ENCODE results near the gene F2RL1. TPM values are rescaled to one million over a fixed set of nuclear protein-coding genes. Genes with fewer than 3 reads are reported as not detected.
A peak's percentile ranks its signal among the peaks of the same experiment; 100 is the strongest.

The F2RL1 gene
- total and polyA plus RNA-seq, 11 donors: 0.80 to 6.6 (median 1.6) TPM

DNA sequence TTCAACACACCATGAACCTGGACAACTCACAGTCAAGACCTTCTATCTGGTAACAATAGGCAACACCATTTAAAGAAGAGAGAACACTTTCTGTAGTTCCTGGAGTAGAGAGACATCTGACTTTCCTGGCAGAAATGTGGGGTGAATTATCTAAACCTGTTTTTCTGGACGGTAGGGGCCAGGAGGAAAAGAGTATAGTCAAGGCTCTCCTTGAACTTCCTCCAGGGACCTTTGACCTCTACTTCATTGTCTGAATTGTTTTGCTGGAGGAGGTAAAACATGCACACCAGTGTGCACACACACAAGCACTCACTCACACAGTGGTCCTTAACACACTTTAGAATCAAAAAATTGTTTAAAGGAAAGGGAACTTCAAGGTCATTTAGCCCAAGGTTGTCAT is 44.2 kb downstream of the F2RL1 start:
- H3K36me3 ChIP-seq: no peaks in the 10 kb centered on the region
- H3K27me3 ChIP-seq: no peaks in the 10 kb centered on the region
- no peak for DNase-seq
- peaks cover 0 to 26% (median 0%) of the 10 kb centered on the region in 12 donors for H3K4me1 ChIP-seq
- intact Hi-C loops (cut with DNase I): loop anchor here in 5 of 10 donors (10.0 kb wide), 2 partner anchors 258 to 632 kb away; partner anchors contain the start of gene WDR41 (in 5 of the 5)
- no peak for ATAC-seq
- TF ChIP-seq, protein P1, sequence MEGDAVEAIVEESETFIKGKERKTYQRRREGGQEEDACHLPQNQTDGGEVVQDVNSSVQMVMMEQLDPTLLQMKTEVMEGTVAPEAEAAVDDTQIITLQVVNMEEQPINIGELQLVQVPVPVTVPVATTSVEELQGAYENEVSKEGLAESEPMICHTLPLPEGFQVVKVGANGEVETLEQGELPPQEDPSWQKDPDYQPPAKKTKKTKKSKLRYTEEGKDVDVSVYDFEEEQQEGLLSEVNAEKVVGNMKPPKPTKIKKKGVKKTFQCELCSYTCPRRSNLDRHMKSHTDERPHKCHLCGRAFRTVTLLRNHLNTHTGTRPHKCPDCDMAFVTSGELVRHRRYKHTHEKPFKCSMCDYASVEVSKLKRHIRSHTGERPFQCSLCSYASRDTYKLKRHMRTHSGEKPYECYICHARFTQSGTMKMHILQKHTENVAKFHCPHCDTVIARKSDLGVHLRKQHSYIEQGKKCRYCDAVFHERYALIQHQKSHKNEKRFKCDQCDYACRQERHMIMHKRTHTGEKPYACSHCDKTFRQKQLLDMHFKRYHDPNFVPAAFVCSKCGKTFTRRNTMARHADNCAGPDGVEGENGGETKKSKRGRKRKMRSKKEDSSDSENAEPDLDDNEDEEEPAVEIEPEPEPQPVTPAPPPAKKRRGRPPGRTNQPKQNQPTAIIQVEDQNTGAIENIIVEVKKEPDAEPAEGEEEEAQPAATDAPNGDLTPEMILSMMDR (IDR thresholded peaks at IDR 0.05): no peak
- no peak for TF ChIP-seq POLR2A (IDR thresholded peaks at IDR 0.05)
- H3K9me3 ChIP-seq: no peaks in the 10 kb centered on the region
- H3K27ac ChIP-seq: no peak overlapping the region
- no peak overlapping the region for H3K4me3 ChIP-seq
- WGBS, 4 donors: 33 to 72% (median 42%) methylated on average over 1 of the region's 1 CpG

DNA sequence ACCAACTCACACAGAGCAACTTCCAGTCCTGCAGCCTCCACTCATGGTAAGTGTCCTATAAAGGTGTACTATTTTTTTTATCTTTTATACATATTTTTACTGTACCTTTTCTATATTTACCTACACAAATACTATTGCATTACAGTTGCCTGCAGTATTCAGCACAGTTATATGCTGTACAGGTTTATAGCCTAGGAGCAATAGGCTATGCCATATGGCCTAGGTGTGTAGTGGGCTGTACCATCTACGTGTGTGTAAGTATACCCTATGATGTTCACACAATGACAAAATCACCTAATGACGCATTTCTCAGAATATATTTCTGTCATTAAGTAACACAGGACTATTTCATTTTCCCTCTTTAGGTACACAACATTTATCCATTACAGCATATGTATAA is 47.7 kb downstream of the F2RL1 start:
- intact Hi-C loops (cut with DNase I): loop anchor here in 8 of 10 donors (5.0 to 10.0 kb wide), 6 partner anchors 151 to 628 kb away; partner anchors contain the start of gene WDR41 (in 6 of the 8)
- WGBS, 4 donors: 93 to 97% (median 95%) methylated on average over 2 of the region's 2 CpGs

DNA sequence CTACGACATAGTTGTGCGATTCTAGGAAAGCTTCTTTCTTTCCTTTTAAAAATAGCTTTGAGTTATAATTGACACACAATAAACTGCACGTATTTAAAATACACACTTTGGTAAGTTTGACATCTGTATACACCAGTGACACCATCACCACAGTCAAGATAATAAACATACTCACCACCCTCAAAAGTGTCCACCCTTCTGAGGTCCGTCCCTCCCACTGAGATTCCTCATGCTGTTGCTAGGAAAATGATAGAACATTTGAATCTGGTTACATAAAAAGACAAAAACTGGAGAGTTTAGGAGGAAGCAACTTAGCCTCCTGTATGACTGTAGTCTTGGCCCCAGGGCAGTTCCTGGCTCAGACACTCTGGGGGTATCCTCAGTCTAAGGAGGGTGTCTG is 48.2 kb downstream of the F2RL1 start:
- TF ChIP-seq POLR2A (IDR thresholded peaks at IDR 0.05): no peak
- TF ChIP-seq, protein P1 (IDR thresholded peaks at IDR 0.05): no peak
- no peak overlapping the region for H3K27ac ChIP-seq
- H3K4me3 ChIP-seq: no peak overlapping the region
- intact Hi-C loops (cut with DNase I): loop anchor here in 8 of 10 donors (5.0 to 10.0 kb wide), 6 partner anchors 150 to 628 kb away; partner anchors contain the start of gene WDR41 (in 6 of the 8)
- WGBS, 4 donors: 70 to 76% (median 74%) methylated on average over 4 of the region's 4 CpGs
- DNase-seq: no peak
- H3K4me1 ChIP-seq: peaks cover 0 to 7% (median 0%) of the 10 kb centered on the region in 12 donors
- H3K9me3 ChIP-seq: no peaks in the 10 kb centered on the region
- no peaks in the 10 kb centered on the region for H3K27me3 ChIP-seq
- no peak for ATAC-seq
- no peaks in the 10 kb centered on the region for H3K36me3 ChIP-seq

More for the DNA sequence above, 47.7 kb downstream of the F2RL1 start:
- H3K4me1 ChIP-seq: peaks cover 0 to 7% (median 0%) of the 10 kb centered on the region in 12 donors
- no peak overlapping the region for H3K4me3 ChIP-seq
- TF ChIP-seq POLR2A (IDR thresholded peaks at IDR 0.05): no peak
- TF ChIP-seq, protein P1 (IDR thresholded peaks at IDR 0.05): no peak
- H3K27ac ChIP-seq: no peak overlapping the region
- no peak for DNase-seq
- no peak for ATAC-seq
- H3K36me3 ChIP-seq: no peaks in the 10 kb centered on the region
- H3K9me3 ChIP-seq: no peaks in the 10 kb centered on the region
- no peaks in the 10 kb centered on the region for H3K27me3 ChIP-seq

DNA sequence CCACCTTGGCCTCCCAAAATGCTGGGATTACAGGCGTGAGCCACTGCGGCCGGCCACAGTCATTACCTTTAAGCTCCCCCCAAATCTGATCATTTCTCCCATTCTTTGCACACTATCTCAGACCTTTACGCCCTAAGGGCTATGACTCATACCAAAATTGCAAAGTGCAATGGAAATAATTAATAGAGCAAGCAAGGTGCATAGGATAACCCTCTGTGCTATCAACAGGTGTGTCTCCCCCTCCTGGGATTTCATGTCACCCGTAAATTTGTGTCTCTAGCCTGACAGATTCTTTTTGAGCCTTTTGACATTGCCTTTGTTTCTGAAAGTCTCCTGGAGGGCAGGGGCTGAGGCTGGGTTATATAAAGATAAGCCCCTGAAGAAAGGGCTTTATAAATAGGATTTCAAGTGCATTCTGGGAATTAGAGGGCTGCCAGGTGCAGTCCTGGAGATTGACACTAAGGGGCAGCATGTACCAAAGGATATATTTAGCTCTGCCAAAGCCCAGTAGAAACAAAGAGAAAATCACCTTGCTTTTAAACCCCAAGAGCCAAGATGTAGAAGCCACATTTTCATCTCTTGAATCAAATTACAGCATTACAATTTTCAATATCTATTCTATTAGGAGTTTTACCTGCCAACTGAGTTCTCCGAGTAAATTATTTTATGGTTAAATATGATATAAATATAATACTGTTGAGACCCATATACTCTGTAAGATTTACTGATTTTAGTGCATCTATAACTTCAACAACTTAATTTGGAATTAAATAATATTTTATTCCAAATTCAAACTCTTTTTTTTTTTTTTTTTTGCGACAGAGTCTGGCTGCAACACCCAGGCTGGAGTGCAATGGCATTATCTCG is 49.2 kb downstream of the F2RL1 start:
- ATAC-seq (peak; percentile 64 to 95 (median 90)), DNase-seq (peak in 4 of 5 donors; percentile 55 to 63 (median 60))

More for the DNA sequence above, 49.2 kb downstream of the F2RL1 start:
- Histone ChIP-seq H3K4me1 (peaks cover 0 to 7% (median 0%) of the 10 kb centered on the region in 12 donors), H3K36me3 (no peaks in the 10 kb centered on the region), H3K27me3 (no peaks in the 10 kb centered on the region), H3K9me3 (no peaks in the 10 kb centered on the region), H3K4me3 (peak overlapping the region in 1 of 12 donors; percentile 20), H3K27ac (peak overlapping the region in 3 of 12 donors; percentile 28 to 38 (median 30))
- 68 to 76% (median 70%) methylated on average over 8 of the region's 8 CpGs for WGBS, 4 donors
- intact Hi-C loops (cut with DNase I): loop anchor here in 9 of 10 donors (1.0 to 10.0 kb wide), 9 partner anchors 148 to 627 kb away; partner anchors contain the start of gene WDR41 (in 6 of the 9)
- no peak for TF ChIP-seq POLR2A (IDR thresholded peaks at IDR 0.05)
- TF ChIP-seq, protein P1 (IDR thresholded peaks at IDR 0.05): peak; percentile 69 to 90 (median 82)
